ENCODE results near the gene PTAFR. TPM values are rescaled to one million over a fixed set of nuclear protein-coding genes. Genes with fewer than 3 reads are reported as not detected.

The PTAFR gene, protein sequence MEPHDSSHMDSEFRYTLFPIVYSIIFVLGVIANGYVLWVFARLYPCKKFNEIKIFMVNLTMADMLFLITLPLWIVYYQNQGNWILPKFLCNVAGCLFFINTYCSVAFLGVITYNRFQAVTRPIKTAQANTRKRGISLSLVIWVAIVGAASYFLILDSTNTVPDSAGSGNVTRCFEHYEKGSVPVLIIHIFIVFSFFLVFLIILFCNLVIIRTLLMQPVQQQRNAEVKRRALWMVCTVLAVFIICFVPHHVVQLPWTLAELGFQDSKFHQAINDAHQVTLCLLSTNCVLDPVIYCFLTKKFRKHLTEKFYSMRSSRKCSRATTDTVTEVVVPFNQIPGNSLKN
- 13.1 TPM for total RNA-seq

GRCh38 chr1:28176492-28177470 lies at the start of gene PTAFR:
Gene PTAFR (minus strand): TSS chr1:28176690. CDS start chr1:28151021, 25,669 bp downstream.
- Histone ChIP-seq H3K9me3 (no peaks in the 10 kb centered on the region), H3K4me1 (no peaks in the 10 kb centered on the region), H3K36me3 (no peaks in the 10 kb centered on the region), H3K27me3 (no peaks in the 10 kb centered on the region), H3K27ac (no peak within 1 kb of the TSS), H3K4me3 (peak within 1 kb of the TSS in 1 of 2 donors; percentile 30)
- TF ChIP-seq, protein P1, sequence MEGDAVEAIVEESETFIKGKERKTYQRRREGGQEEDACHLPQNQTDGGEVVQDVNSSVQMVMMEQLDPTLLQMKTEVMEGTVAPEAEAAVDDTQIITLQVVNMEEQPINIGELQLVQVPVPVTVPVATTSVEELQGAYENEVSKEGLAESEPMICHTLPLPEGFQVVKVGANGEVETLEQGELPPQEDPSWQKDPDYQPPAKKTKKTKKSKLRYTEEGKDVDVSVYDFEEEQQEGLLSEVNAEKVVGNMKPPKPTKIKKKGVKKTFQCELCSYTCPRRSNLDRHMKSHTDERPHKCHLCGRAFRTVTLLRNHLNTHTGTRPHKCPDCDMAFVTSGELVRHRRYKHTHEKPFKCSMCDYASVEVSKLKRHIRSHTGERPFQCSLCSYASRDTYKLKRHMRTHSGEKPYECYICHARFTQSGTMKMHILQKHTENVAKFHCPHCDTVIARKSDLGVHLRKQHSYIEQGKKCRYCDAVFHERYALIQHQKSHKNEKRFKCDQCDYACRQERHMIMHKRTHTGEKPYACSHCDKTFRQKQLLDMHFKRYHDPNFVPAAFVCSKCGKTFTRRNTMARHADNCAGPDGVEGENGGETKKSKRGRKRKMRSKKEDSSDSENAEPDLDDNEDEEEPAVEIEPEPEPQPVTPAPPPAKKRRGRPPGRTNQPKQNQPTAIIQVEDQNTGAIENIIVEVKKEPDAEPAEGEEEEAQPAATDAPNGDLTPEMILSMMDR (IDR thresholded peaks at IDR 0.05), result no peak
- intact Hi-C loops (cut with DNase I), result no loop called here
- DNase-seq (ENCODE audit: low spot score in 2 of 2), result no peak

GRCh38 chr1:28213315-28213714 lies 36.8 kb upstream of the PTAFR start:
- H3K36me3 ChIP-seq, result peaks cover 26 to 32% of the 10 kb centered on the region in 2 donors
- DNase-seq (ENCODE audit: low spot score in 2 of 2), result no peak
- H3K4me1 ChIP-seq, result no peaks in the 10 kb centered on the region
- intact Hi-C loops (cut with DNase I), result no loop called here
- TF ChIP-seq, protein P1 (IDR thresholded peaks at IDR 0.05), result no peak
- no peak overlapping the region for H3K27ac ChIP-seq
- H3K4me3 ChIP-seq, result no peak overlapping the region
- no peaks in the 10 kb centered on the region for H3K9me3 ChIP-seq
- no peaks in the 10 kb centered on the region for H3K27me3 ChIP-seq

DNA sequence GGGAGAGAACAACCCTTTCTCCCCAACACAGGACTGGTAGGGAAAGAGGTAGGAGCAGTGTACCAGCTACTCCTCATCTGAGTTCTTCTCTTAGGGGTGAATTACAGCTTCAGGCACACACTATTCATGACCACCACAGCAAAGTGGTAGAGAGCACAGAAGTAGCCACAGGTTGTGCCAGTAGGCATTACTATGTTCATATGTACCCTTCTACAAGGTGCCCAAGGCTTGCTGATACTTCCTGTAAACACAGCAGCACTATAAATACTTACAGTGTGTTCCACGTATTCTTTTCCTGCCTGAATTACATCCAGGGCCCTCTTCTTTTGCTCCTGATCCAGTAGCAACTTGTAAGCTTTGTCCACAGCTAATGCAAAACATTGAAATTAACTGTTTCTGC lies 33.2 kb upstream of the PTAFR start:
- no peak overlapping the region for H3K4me3 ChIP-seq
- no peaks in the 10 kb centered on the region for H3K27me3 ChIP-seq
- TF ChIP-seq, protein P1 (IDR thresholded peaks at IDR 0.05), result no peak
- DNase-seq (ENCODE audit: low spot score in 2 of 2), result no peak
- H3K4me1 ChIP-seq, result no peaks in the 10 kb centered on the region
- intact Hi-C loops (cut with DNase I), result loop anchor here (10.0 kb wide), 1 partner anchor 115 kb away; no protein-coding TSS in a partner anchor
- no peak overlapping the region for H3K27ac ChIP-seq
- peaks cover 48 to 63% of the 10 kb centered on the region in 2 donors for H3K36me3 ChIP-seq
- H3K9me3 ChIP-seq, result no peaks in the 10 kb centered on the region

GRCh38 chr1:28208818-28209441 lies 32.4 kb upstream of the PTAFR start:
- H3K36me3 ChIP-seq, result peaks cover 48 to 66% of the 10 kb centered on the region in 2 donors
- intact Hi-C loops (cut with DNase I), result loop anchor here (10.0 kb wide), 1 partner anchor 114 kb away; no protein-coding TSS in a partner anchor

DNA sequence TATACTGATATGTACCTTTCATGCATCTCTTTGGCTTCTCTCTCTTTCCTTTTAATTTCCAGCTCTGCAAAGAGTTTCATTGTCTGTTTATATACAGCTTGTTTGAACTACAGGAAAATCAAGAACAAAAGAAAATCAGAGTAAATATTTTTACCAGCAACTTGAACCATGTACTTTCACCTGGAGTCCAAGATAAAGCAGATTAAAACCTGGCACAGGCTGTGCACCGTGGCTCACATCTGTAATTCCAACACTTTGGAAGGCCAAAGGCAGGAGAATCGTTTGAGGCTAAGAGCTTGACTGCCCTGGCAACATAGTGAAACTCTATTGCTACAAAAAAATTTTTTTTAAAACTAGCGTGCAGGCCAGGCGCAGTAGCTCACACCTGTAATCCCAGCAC lies 28.8 kb upstream of the PTAFR start:
- Histone ChIP-seq H3K9me3 (no peaks in the 10 kb centered on the region), H3K4me3 (no peak overlapping the region), H3K4me1 (no peaks in the 10 kb centered on the region), H3K36me3 (peaks cover 74 to 93% of the 10 kb centered on the region in 2 donors), H3K27me3 (no peaks in the 10 kb centered on the region), H3K27ac (no peak overlapping the region)
- DNase-seq (ENCODE audit: low spot score in 2 of 2), result no peak
- TF ChIP-seq, protein P1 (IDR thresholded peaks at IDR 0.05), result no peak
- intact Hi-C loops (cut with DNase I), result loop anchor here (10.0 kb wide), 1 partner anchor 110 kb away; no protein-coding TSS in a partner anchor

More at GRCh38 chr1:28208818-28209441, 32.4 kb upstream of the PTAFR start:
- Histone ChIP-seq H3K4me1 (no peaks in the 10 kb centered on the region), H3K27ac (no peak overlapping the region), H3K4me3 (no peak overlapping the region), H3K27me3 (no peaks in the 10 kb centered on the region), H3K9me3 (no peaks in the 10 kb centered on the region)
- DNase-seq (ENCODE audit: low spot score in 2 of 2), result no peak
- TF ChIP-seq, protein P1 (IDR thresholded peaks at IDR 0.05), result peak; percentile 40 to 58 (median 42)
